Spinal cord (tissue), 10 donors: ENCODE results near the gene AGPAT3. TPM values are rescaled to one million over a fixed set of nuclear protein-coding genes. Genes with fewer than 3 reads are reported as not detected.

Source experiments
- DNase-seq, 6 donors: peaks; one replicate each; pipeline versions ENCODE4 v3.0.0 to v3.0.0-alpha.2; 2013 to 2015; ENCODE audit warnings: low spot score in 6 of 6, low read depth in 4 of 6
- H3K27ac ChIP-seq: one replicate; pipeline ENCODE4 v1.5.1; 2013; ENCODE audit warnings: low read depth, low read length, control low read depth
- H3K27me3 ChIP-seq: one replicate; pipeline ENCODE4 v1.6.1; 2013; ENCODE audit warnings: low read length; ENCODE audit not compliant: control insufficient read depth, insufficient read depth
- H3K36me3 ChIP-seq: one replicate; pipeline ENCODE4 v1.6.1; 2013; ENCODE audit warnings: low read length; ENCODE audit not compliant: control insufficient read depth, insufficient read depth
- H3K4me1 ChIP-seq: one replicate; pipeline ENCODE4 v1.6.1; 2013; ENCODE audit warnings: low read length; ENCODE audit not compliant: control insufficient read depth, insufficient read depth
- H3K4me3 ChIP-seq: one replicate; pipeline ENCODE4 v1.5.1; 2013; ENCODE audit warnings: low read depth, low read length, control low read depth
- H3K9me3 ChIP-seq: one replicate; pipeline ENCODE4 v1.6.1; 2013; ENCODE audit warnings: low read length; ENCODE audit not compliant: control insufficient read depth, insufficient read depth
- WGBS: methylation state at CpG from one replicate; pipeline ENCODE4 v1.1.5; 2013; ENCODE audit warnings: missing lambda C conversion rate; ENCODE audit not compliant: insufficient coverage; 5-methylcytosine and 5-hydroxymethylcytosine counted together
- polyA plus RNA-seq, 2 donors: library from polyadenylated mRNA; unstranded; fragments of 120-200 nt; gene quantifications; one replicate each; pipeline ENCODE4 v1.2.1, GENCODE V29; 2013; ENCODE audit not compliant: insufficient read length in 2 of 2
- total RNA-seq, 2 donors: library from RNA; depleted of rRNA in 1 of 2; stranded (reverse); fragments of 120-200 nt in 1 of 2; fragments of >200 nt in 1 of 2; gene quantifications; one replicate each; pipeline versions ENCODE4 v1.2.3 to v1.2.4, GENCODE V29; 2013 to 2014
- donor health status: healthy.

AGPAT3 gene
- total and polyA plus RNA-seq, 4 donors: 33.7 to 63.3 (median 49.3) TPM

DNA sequence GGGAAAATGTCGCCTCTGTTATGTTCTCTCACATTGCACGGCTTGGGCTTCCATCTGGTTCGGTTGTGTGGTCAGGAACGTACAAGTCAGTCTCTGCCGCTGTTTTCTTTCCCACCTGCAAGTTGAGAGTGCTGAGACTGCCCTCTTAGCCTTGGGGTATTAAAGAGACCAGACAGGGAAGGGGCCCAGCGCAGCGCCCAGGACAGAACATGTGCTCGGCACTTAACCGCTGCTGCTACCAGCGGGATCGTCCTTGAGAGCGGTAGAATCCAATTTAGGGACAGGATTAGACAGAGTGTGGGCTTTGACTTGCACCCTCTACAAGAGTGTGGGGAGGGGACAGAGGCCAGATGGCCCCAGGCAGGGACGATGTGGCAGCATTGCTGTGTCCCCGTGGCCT lies 17.7 kb upstream of the AGPAT3 start:
- H3K9me3 ChIP-seq: no peaks in the 10 kb centered on the region
- no peak overlapping the region for H3K27ac ChIP-seq
- 94% methylated on average over 14 of the region's 14 CpGs for WGBS
- DNase-seq: no peak
- H3K36me3 ChIP-seq: no peaks in the 10 kb centered on the region
- no peak overlapping the region for H3K4me3 ChIP-seq
- H3K27me3 ChIP-seq: no peaks in the 10 kb centered on the region
- H3K4me1 ChIP-seq: no peaks in the 10 kb centered on the region

DNA sequence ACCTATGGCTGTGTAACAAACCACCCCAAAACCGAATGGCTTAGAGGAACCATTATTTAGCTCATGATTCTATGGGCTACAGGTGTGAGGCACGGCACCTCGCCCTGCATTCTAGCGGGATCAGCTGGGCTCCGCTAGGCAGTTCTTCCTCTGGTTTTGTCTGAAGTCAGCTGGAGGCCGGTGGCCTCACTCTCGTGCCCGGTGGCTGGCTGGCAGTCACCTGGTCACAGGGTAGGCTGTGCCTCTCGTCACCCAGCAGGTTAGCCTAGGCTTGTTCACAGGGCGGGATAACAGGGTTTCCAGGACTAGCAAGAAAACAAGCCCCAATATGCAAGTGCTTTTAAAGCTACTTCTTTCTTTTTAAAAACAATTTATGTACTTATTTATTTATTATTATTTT lies 16.3 kb upstream of the AGPAT3 start:
- Histone ChIP-seq H3K36me3 (no peaks in the 10 kb centered on the region), H3K9me3 (no peaks in the 10 kb centered on the region), H3K27me3 (no peaks in the 10 kb centered on the region), H3K27ac (no peak overlapping the region), H3K4me1 (no peaks in the 10 kb centered on the region), H3K4me3 (no peak overlapping the region)
- 92% methylated on average over 7 of the region's 10 CpGs for WGBS
- no peak for DNase-seq

DNA sequence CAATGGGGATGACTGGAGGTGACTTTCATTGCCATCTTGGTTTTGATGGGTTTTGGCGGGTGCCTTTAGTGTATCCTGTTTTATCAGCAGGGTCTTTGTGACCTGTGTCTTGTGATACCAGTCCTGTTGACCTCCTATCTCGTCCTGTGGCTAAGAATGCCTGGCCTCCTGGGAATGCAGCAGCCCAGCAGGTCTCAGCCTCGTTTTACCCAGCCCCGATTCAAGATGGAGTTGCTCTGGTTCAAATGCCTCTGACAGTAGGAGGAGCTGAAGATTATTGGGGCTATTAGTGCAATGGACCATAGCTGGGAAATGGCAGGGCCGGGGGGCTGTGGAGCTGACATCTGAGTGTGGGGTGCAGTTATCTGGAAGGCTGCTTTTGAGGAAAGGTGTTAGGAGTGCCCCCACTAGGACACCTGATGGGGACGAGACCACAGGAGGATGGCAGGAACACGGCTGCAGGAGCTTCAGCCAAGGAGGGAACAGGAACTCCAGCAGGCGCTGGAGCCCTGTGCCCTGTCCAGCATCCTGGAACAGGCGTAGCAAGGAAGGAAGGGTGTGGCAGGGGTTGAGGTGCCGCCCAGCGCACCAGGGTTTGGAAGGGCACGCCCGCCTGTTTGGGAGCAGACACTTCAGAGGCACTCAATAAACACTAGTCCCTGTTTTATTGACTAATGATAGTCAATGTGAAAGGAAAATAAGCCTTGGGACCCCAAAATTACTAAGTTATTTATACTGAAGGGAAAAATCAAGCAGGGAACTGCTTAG lies 15.3 kb upstream of the AGPAT3 start:
- H3K27me3 ChIP-seq: no peaks in the 10 kb centered on the region
- no peaks in the 10 kb centered on the region for H3K4me1 ChIP-seq
- no peak overlapping the region for H3K4me3 ChIP-seq
- no peaks in the 10 kb centered on the region for H3K9me3 ChIP-seq
- WGBS: 61% methylated on average over 8 of the region's 13 CpGs
- no peak overlapping the region for H3K27ac ChIP-seq
- no peaks in the 10 kb centered on the region for H3K36me3 ChIP-seq
- DNase-seq: no peak

DNA sequence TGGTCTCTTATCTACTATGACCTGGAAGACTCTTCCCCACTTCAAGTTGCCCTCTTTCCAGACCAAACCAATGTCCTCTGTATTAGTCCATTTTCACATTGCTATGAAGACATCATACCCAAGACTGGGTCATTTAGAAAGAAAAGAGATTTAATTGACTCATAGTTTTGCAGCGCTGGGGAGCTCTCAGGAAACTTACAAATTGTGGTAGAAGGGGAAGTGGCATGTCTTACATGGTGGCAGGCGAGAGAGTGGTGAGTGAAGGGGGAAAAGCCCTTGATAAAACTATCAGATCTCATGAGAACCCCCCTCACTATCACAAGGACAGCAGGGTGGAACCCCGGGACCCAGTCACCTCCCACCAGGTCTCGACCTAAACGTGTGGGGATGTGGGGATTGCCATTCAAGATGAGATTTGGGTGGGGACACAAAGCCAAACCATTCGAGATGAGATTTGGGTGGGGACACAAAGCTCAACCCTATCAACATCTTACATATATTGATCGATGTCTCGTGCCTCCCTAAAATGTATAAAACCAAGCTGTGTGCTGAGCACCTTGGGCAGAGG lies 14.2 kb upstream of the AGPAT3 start:
- Histone ChIP-seq H3K4me1 (no peaks in the 10 kb centered on the region), H3K9me3 (no peaks in the 10 kb centered on the region), H3K4me3 (no peak overlapping the region), H3K27ac (no peak overlapping the region), H3K36me3 (no peaks in the 10 kb centered on the region), H3K27me3 (no peaks in the 10 kb centered on the region)
- 70% methylated on average over 2 of the region's 8 CpGs for WGBS
- DNase-seq: no peak

DNA sequence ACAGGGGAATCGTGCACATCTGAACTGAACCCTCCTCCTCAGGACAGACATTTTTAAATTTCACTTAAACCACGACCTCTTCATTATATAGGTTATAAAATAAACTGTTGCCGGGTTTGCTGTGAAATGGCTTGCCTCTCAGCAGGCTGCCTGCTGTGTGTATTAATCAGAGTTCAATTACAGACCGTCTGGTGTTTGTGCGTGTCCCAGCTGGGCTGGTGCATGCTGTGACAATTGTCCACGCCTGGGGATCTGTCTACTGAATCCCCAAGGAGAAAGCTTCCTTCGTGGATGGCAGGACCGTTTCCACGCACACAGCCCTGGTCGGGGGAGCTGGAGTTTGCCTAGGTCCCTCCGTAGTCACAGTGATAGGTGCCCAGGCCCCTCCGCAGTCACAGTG lies 13.4 kb upstream of the AGPAT3 start:
- Histone ChIP-seq H3K9me3 (no peaks in the 10 kb centered on the region), H3K36me3 (no peaks in the 10 kb centered on the region), H3K4me3 (no peak overlapping the region), H3K27ac (no peak overlapping the region), H3K27me3 (no peaks in the 10 kb centered on the region), H3K4me1 (no peaks in the 10 kb centered on the region)
- WGBS: 27% methylated on average over 10 of the region's 12 CpGs
- peak in 1 of 6 donors; percentile 63 for DNase-seq

DNA sequence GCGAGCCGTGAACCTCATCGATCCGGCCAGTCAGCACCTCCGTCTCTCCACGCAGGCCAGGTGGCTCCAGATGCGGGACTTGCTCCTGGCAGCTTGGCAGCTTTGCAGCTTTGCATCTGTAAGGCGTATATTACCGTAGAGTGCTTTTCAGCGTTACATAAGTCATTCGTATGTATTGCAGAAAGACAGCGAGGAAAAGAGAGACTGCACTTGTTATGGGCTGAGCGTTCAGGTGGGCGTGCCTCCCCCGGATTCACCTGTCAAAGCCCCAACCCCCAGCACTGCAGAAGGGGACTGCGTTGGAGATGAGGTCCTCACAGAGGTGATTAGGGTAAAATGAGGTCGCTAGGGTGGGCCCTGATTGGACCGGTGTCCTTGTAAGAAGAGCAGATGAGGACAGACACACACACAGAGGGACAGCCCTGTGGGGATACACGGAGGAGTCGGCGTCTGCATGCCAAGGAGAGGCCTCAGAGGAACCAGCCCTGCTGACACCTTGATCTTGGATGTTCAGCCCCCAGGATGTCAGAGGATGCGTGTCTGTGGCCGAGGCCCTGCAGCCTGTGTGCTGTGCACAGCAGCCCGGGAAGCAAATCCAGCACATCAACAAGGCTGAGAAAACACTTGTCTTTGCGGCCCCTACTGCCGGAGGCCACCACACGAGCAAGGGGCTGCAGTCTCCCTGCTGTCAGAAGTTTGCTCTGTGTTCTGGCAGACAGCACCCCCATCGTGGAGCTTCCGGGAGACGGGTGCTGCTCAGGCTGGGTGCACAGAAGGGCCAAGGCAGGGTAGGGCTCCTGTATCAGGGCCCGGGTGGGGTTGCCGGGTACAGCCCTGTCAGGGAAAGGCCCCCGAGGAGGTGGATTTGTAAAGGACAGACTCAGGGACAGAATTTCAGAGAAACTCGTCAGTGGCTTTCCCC lies 10.9 kb upstream of the AGPAT3 start:
- Histone ChIP-seq H3K4me3 (no peak overlapping the region), H3K4me1 (no peaks in the 10 kb centered on the region), H3K27ac (no peak overlapping the region), H3K36me3 (no peaks in the 10 kb centered on the region), H3K9me3 (no peaks in the 10 kb centered on the region), H3K27me3 (no peaks in the 10 kb centered on the region)
- DNase-seq: no peak
- 84% methylated on average over 32 of the region's 34 CpGs for WGBS

DNA sequence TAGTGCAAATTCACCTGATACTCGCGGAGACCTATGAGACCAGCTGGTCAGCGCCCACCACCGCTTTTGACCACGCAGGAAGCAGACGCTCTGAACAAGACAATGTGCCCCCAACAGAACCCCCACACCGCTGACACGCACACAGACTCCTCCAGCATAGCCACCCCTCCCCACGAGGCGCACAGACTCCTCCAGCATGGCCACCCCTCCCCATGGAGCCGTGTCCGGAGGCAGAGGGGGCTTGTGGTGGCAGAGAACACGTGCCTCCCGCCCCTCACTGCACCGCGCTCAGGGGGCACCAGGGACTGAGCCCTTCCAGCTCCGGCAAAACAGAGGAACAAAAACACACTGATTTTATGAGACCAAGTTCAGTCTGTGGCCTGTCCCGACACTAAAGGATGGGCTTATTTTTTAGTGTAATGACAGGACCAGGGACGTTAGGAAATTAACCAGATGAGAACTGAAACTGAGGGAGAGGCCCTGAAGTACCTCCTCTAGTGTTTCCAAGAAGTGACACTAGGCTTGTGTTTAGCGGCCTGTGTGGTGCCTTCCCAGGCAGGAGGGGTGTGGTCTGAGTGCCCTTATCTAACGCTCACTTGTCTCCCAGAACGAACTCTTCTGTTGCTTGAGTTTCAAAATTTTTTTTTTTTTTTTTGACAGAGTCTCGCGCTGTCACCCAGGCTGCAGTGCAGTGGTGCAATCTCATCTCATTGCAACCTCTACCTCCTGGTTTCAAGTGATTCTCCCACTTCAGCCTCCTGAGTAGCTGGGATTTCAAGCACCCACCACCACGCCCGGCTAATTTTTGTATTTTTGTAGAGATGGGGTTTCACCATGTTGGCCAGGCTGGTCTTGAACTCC lies 10.0 kb upstream of the AGPAT3 start:
- Histone ChIP-seq H3K4me3 (no peak overlapping the region), H3K27ac (no peak overlapping the region), H3K9me3 (no peaks in the 10 kb centered on the region), H3K36me3 (no peaks in the 10 kb centered on the region), H3K27me3 (no peaks in the 10 kb centered on the region), H3K4me1 (no peaks in the 10 kb centered on the region)
- 75% methylated on average over 18 of the region's 26 CpGs for WGBS
- DNase-seq: no peak

DNA sequence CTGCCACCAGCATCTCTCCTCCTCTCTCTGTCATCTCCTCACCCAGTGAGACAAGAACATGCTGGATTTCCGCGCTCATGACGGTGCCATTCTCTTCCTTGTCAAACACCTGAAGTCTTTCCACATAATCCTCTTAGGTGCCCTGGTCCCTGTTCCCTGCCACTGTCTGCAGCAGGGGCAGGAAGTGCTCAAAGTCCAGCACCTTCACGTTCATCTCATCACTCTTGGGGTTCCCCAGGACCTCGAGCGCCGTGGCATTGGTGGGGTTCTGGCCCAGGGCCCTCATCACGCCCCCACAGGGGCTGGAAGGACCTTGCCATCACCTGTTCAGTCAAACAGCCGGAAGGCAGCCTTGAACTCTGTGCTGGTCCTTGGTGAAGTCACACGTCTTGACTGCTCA lies 9.1 kb upstream of the AGPAT3 start:
- no peak overlapping the region for H3K4me3 ChIP-seq
- no peak for DNase-seq
- no peaks in the 10 kb centered on the region for H3K9me3 ChIP-seq
- H3K27ac ChIP-seq: no peak overlapping the region
- H3K27me3 ChIP-seq: no peaks in the 10 kb centered on the region
- WGBS: 93% methylated on average over 8 of the region's 10 CpGs
- no peaks in the 10 kb centered on the region for H3K36me3 ChIP-seq
- no peaks in the 10 kb centered on the region for H3K4me1 ChIP-seq
